Suppressor macrophage (primary cell): ENCODE measurements around the gene SCLT1.

Source experiments
- DNase-seq, 4 experiments: peaks; one replicate each; pipeline ENCODE4 v3.0.0-alpha.2; 2020 to 2022

SCLT1 gene

DNA sequence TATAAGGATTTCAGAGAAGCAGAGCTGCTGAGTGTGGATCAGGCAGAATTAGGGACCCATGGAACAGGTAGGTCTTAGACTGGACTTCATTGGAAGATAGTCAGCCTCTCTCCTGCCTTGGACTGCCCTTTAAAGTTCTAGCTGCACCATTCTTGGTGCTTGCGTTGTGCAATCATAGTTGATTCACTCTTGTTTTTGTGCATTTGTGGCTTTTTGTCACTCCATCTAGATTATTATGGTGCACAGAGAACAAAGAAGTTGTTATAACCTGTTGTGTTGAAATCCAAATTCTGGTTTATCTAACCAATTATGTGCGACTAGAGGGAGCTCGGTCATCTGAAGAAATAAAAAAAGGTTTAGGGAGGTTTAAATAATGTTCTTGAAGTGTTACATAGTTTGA is 224.6 kb downstream of the SCLT1 start:
- DNase-seq: no peak

DNA sequence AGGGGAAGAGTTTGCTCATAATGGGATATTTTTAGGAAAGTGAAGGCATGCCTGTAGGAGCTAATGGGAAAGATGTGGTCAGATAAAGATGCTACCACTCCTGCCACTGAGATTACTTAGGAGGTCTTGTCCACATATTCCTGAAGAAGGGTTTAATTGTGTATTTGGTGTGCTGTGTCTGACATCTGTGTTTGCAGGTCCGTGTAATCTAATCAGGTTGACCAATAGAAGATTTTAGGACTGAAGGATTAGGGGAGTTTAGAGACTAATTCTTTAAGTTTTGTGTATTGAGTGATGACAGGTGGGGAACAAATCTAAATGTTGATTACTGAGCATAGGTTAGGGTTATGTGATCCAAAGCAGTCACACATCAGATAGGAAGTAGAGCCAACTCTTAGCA is 226.6 kb downstream of the SCLT1 start:
- DNase-seq: no peak

DNA sequence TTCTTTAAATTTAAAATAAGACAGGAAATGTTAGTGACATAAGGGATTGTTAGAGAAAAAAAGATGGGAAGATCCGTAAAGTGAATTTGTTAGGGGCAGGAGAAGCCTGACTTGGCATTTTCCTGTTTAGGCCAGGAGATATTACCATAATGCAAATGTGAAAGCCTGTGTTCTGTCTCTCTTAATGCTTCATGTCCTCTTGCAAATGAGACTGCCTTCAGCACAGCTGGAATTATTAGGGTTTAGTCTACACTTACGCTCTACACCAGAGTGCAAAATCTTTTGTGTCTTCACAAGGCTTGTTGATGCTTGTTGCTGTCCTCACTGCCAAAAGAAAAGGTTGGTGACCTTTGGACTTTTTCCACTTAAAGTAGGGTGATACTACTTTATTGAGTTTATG is 227.1 kb downstream of the SCLT1 start:
- no peak for DNase-seq

DNA sequence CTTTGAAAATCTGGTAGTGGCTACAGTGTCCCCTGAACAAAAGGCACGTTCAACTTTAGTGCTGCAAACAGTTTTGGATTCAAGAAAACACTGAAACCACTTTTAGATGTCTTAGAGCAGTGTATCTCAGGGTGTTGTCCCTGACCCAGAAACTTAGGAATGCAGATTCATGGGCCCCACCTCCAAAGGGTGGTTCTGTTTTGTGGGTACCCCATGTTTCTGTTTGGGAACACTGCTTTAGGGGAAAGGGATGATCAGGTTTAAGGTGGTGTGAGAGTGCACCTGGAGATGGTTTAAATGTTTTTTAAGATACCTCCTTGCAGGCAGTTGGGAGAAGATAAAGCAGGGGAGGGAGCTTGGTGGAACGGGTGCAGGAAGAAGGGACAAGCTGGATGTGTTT is 228.2 kb downstream of the SCLT1 start:
- no peak for DNase-seq

DNA sequence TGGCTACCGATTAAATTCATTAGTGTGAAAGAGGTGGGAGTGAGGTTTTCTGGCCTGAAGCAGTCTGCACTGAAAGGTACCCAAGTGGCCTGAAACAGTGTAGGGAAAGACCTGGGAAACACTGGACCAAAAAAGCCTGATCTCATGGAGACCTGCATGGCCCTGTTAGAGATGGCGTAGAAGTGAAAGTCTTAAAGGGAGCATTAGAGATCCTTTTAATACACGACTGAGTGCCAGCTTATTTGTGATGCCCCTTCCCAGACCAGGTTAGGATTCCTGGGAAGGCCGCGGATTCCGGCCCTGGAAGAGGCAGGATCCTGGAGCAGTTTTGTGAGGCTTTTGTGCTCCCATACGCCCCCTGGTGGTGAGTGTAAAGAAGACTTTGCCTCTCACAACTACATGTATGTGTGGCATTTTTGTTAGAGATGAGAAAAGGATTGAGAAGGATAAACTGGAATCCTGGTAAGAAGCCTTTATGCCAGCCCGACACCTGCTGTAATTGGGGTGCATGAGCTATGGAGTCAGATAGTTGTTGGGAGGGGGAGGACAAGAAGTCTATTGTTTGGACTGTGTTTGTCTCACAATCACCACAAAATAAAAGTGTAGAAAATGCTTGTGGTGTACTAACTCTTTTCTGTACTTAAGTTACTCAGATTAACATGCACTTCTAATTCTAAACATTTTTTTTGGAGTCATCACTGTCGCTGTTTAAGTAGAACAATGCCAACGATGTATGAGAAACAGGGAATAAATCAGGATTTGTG is 229.8 kb downstream of the SCLT1 start:
- peak; percentile 66 to 82 (median 79) for DNase-seq

DNA sequence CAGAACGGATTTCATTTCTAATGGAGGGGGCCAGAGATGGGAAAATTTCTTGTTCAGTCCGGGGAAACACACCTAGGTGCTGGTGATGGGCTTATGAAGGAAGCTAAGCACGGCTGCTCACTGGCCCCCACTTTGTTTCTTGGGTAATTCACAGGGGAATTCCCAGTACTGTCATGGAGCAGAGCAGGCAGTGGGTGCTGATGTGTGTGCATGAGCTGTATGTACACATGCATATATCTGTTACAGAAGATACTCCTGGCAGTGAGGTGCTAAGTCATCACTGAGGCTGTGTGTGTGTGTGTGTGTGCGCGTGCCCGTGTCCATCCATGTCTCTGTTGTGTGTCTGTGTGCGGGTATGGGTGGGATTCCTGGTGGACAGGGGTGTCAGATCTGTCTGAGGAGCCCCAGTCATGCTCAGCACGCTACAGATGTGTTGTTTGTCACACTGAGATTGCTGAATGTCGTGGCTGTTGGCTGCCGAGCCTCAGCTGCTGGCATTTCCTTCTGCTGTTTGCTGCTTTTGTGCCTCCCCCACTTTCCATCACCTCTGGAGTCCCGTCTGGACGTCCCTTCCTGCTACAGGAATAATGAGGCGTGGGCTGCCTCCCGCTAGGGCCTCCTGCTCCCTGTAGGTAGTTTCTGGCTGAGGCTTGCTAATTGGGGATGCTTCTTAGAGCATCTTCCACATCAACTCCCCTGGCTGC is 230.6 kb downstream of the SCLT1 start:
- DNase-seq: peak in 2 of 4 experiments; percentile 24 to 39

DNA sequence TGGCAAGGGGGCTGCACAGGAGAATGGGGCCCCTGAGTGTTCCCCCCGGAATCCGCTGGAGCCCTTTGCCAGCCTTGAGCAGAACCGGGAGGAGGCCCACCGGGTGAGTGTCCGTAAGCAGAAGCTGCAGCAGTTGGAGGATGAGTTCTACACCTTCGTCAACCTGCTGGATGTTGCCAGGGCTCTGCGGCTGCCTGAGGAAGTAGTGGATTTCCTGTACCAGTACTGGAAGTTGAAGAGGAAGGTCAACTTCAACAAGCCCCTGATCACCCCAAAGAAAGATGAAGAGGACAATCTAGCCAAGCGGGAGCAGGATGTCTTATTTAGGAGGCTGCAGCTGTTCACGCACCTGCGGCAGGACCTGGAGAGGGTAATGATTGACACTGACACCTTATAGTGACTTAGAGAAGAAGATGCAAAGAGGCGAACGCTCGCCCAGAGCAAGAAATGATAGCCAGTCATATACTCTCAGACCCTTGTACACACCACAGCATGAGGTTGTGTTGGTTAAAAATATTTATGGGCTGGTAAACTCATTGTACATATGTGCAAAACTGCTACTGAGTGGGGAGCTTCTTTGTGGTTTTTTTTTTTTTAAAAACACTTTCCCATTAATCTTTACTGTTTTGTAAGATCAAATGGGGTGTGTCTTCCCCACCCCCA is 231.4 kb downstream of the SCLT1 start:
- DNase-seq: no peak

DNA sequence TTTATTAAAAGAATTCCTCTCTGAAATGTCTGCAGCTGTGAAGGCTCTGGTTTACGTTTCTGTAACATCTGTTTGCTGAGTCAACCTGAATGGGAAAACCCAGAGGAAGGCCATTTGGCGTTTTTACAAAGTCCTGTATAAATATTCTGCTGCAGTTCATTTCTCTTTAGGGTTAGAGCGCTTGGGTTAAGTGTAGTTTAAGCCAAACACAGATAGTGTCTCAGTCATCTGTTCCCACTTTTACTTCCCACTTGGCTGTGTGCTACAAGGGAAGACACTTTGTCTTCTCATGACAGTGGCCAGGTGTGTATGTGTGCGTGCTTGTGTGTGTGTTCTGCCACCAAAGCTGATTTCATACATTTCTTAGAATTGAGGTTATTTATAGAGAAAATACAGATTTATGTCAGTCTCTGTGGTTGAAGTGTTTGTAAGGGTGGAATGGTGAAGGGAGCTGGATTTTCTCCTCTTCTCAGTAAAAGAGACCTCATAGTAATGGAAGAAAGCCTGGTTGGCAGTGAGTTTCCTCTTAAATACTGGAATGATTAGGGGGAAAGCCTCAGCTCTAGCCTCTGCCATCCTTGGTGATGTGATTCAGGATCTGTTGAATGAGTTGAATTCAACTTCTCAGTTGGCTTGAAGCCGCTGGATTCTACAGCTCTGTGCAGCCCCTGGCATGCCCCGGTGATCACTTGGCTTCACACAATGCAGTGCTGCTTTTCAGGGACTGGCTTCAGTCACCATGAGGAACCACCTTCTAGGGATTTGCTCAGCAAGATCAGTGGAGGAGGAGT is 233.3 kb downstream of the SCLT1 start:
- DNase-seq: no peak

DNA sequence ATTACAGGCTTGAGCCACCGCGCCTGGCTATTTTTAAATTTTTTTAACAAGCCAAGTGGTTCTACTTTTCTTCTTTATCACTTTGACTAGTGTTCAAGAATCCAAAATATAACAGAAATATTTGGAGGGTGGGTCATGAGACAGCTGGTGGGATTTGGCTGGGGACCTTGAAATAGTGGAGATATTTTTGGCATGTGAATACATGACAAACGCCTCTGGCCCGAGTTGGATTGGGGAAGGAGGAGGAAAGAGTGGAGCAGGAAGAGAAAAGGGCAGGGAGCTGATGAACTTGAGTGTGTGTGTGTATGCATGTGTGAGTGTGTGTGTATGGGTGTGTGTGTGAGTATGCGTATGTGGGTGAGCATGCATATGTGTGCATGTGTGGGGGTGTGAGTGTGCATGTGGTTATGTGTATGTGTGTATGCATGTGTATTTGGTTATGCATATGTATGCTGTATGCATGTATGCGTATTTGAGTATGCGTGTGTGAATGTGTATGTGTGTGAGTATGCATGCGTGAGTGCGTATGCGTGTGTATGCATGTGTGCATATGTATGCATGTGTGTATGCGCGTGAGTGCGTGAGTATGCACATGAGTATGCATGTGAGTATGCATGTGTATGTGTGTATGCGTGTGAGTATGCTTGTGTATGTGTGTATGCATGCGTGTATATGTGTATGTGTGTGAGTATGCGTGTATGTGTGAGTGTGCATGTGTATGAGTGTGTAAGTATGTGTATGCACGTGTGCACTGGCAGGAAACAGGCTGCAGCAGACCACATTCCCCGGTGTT is 234.3 kb downstream of the SCLT1 start:
- no peak for DNase-seq

DNA sequence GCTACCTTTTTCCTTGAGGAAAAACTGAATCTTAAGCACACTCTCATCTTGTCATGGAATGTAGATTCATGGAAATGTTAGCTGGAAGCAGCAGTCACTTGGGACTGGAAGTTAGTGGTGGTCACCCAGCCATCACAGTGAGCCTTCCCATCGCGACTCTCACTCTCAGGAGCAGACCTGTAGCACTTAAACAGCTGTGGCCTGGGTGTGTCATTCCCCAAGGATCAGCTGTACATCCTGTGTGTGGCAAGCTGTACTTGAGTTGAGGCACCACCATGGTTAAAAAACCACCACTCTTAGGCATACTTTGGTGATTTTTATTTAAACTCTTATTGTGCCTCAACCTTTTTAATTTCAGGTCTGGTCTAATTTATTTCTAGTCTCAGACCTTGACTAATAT is 237.1 kb downstream of the SCLT1 start:
- no peak for DNase-seq

DNA sequence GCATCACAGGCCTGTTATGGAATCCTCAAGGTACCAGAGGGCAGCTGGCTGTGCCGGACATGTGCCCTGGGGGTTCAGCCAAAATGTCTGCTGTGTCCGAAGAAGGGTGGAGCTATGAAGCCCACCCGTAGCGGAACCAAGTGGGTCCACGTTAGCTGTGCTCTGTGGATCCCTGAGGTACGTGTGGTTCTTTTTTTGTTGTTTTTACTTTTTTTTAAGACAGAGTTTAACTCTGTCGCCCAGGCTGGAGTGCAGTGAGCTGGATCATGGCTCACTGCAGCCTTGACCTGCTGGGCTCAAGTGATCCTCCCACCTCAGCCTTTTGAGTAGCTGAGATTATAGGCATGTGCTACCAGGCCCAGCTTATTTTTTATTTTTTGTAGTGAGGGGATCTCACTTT is 237.7 kb downstream of the SCLT1 start:
- no peak for DNase-seq

DNA sequence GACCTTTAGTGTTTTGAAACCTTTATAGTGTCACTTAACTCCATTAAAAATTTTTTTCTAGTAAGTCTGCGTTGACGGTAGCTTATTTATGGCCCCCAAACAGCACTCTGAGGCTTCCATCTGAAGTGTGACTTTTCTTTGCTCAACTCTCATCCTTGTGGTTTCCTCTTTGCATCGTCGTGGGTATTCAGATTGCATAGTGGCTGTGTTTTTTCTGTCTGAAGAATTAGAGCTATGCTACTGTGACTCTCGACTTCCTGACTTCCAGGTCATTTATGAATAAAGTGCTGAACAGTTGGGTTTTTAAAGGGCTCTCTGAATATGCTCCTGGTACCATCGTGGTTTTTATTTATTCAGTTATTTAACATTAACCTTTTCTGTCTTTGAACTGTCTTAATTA is 238.9 kb downstream of the SCLT1 start:
- peak in 3 of 4 experiments; percentile 6 to 31 (median 8) for DNase-seq

DNA sequence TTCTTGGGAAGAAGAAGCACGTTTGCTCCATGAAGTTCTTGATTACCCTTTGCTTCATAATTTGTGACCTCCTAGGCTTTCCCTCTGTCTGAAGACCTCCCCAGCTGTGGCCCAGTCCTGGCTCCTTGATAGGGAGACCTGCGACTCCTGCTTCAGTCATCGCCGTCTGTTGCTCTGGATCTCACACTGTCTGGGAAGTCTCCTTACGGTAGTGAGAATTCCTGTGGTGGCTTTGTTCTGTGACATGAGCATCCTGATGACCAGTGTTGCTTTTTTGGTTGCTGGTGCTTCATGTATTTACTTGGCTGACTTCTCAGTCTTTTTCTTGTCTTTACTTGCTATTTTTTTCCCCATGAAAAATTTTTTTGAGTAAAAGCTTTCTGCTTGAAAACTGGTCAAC is 239.6 kb downstream of the SCLT1 start:
- DNase-seq: no peak

DNA sequence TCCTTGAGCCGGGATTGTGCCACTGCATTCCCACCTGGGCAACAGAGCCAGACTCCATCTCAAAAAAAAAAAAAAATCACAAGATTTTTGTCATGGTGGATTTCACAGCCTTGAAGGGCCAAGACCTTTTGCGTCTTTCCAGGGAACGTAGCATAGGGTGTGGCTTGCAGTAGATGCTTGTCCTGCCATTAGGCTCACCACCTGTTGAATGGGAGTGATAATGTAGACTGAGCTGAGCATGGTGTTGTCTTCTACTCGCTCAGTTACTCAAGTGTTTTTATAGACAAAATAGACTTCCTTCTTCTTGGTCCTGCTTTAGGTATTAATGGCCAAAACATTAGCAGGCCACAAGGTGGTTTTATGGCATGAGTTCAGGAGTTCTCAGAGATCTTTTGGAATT is 243.1 kb downstream of the SCLT1 start:
- DNase-seq: no peak

DNA sequence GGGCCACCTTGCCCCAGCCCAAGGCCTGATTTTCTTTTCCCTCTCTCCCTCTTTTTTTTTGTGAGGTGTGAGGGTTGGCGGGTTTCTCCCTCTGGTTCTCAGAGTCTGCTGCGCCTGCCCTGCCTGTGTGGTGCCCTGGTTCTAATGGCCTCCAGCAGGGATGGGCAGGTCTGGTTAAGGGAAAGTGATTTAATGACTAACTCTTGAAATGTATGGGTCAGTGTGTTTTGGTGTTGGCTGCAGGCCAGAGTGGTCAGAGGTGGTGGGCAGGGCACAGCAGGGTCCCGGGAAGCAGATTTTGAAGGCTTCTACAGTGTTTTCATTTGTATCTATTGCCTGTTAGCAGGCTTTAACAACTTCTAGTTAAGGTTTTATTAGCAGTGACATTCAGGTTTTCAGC is 244.9 kb downstream of the SCLT1 start:
- no peak for DNase-seq

DNA sequence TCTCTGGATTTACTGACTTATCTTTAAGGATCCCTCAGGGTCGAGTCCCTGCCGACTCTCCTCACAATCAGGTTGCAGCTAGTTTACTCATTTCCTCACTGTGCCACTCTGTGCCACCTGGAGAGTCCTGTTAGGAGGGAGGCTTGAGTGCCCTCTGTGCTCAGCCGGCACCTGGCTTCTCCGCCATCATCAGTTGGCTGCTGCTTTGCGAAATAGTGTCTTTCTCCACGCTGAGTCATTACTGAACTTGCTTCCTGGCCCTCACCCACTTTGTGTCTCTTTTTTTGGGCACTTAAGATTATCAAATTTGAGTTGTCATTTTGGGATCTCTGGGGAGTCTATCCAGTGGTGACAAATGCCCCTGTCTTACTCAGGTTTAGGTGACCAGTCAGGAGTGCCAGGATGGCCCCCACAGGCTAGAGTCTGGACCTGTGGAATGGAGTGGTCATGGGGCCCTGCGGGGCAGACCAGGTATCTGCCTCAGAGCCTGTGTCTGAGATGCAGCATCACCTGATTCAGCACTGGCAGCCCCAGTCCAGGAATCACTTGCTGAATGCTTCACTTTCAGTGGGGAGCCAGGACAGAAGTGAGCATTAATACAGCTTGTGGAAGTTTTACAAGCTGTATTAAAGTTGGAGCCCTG is 246.1 kb downstream of the SCLT1 start:
- peak in 3 of 4 experiments; percentile 28 to 42 (median 40) for DNase-seq

DNA sequence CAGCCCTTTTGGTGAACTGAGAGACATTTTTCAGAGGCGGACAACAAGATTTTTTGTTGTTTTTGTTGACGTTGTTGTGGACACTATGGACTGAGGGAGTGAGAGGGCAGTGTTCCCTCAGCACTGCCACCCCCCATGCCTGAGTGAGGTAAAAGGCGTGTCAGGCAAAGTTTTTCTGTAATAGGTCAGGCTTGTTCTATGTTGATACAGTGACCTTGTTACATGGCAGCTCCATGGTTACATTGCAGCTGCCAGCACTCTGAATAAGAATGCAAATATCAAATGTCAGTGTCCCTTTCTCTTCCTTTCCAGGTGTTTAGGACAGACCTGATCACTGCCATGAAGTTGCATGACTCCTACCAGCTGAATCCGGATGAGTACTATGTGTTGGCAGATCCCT is 247.3 kb downstream of the SCLT1 start:
- DNase-seq: no peak

DNA sequence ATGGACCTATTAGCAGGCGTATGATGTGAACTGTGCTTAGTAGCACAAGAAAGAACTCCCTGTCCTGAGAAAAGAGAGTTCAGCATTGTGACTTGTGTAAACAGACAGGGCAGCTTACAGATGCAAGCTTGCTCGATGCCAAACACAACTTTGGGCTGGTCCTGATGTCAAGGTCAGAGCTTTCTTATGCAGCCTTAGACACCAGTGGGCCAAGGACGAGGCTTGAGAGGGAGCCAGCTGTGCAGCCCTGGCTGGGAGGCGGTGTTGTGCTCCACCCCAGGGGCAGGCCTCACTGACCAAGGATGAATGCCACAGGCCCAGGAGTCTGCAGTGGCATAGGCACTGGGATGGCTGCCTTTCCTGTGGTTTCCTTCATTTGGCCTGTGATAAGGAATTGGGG is 248.4 kb downstream of the SCLT1 start:
- no peak for DNase-seq

DNA sequence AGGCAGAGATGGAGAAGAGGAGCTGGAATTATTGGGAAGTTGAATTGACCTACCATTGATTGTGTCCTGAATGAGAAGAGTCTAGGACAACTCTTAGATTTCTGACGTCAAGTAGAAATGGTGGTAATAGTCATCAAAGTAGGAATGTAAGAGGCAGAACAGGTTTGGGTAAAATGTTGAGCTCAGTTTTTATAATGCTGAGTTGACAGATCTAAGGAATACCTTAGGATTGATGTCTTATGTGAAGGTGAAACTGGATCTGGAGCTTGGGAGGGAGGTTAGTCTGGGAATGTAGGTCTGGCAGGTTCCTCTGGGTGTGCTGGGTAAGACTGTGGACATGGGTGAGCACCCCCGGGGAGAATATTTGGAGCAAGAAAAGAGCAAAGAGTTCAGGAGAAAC is 251.9 kb downstream of the SCLT1 start:
- no peak for DNase-seq

DNA sequence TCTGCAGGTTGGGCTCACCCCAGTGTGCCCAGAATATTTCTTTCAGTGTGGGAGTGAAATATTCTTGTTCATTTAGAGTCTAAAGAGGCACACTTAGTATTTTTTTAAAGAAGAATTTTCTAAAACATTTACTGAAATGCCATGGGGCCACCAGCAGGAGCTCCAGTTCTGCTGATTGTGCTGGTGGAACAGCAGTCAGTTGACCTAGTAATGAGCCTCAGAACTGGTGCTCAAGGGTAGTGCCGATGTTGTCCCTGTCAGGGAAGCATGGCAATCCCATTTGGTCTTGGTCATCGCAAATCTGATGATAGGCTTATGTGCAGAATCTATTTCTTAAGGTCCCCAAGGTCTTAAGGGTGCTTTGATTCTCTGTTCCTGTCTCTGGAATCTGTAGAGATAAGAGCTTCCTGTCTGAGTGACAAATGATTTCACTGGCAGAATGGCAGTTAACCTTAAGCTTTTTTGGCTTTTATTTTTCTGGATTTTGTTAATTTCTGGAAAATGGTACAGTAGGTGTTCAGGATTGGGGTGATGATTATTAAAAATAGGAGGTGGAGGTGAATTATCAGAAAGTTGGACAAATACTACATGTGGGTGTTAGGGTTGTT is 252.5 kb downstream of the SCLT1 start:
- DNase-seq: no peak

DNA sequence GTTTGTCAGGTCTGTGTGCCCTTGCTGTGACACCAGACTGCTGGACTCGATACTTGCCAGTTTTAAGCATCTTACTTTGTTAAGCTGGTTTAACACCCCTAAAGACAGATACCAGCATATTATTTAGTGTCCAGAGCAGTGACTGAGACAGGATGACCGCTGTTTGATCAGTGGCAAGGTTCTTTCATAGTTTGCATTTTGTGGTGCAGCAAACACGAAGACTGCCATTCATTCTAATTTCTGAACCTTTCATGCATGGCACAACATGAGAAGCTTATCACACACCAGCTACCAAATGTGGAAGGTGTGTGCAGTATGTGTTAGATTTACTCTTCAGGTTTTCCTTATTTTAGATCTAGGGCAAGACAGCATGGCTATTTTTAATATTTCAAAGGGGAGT is 255.7 kb downstream of the SCLT1 start:
- DNase-seq: no peak
